Measurements from ENCODE around the gene STAB2. TPM values are rescaled to one million over a fixed set of nuclear protein-coding genes. Genes with fewer than 3 reads are reported as not detected.

Gene STAB2
- total RNA-seq, 1 donor from 2014 or later: not detected

Other genes with a start within 250 kb of the STAB2 start
- gene C12orf42, start 91.3 kb upstream of the STAB2 start, total RNA-seq: not detected in 2 replicates